ENCODE data around the gene CPNE7. TPM values are rescaled to one million over a fixed set of nuclear protein-coding genes. Genes with fewer than 3 reads are reported as not detected.
A peak's percentile ranks its signal among the peaks of the same experiment; 100 is the strongest.

Gene CPNE7
- total and polyA plus RNA-seq, 2 of the 8 experiments (the other 6 are each of a cell fraction or from before 2014, with no cell fraction given) = 10.0 to 23.7 TPM

- Histone ChIP-seq H3K56ac (replicated peaks; ENCODE audit: insufficient read length, low read depth, low read length) (no peak overlapping the region), H2AFZ (ENCODE audit: low read length) (no peak overlapping the region), H3K23ac (ENCODE audit: insufficient read length) (no peak overlapping the region), H3K14ac (ENCODE audit: insufficient read length) (no peak overlapping the region), H2BK5ac (ENCODE audit: low read depth, low read length) (no peak overlapping the region), H2BK20ac (ENCODE audit: low read length) (no peak overlapping the region), H2BK12ac (ENCODE audit: low read depth, low read length) (no peak overlapping the region), H3K9ac (replicated peaks in 1 of 4; ENCODE audit: extremely low read depth in 1 of 4, low read depth in 3 of 4, low read length in 3 of 4) (peak overlapping the region in 1 of 4 experiments; percentile 3; a peak in 2 of 7 replicates), H4K20me1 (replicated peaks in 1 of 2; ENCODE audit: control insufficient read depth in 1 of 2, insufficient read depth in 2 of 2, low read length in 2 of 2) (peaks cover 0 to 17% of the 10 kb centered on the region in 2 experiments), H3K79me2 (ENCODE audit: control insufficient read depth in 1 of 2, insufficient read depth in 2 of 2, low read length in 2 of 2) (no peaks in the 10 kb centered on the region), H2AK5ac (ENCODE audit: low read depth, low read length) (no peak overlapping the region), H4K5ac (ENCODE audit: insufficient read length, low read depth, low read length) (no peak overlapping the region), H2BK15ac (ENCODE audit: low read length) (no peak overlapping the region), H4K8ac (ENCODE audit: extremely low read depth, insufficient read depth, low read length) (no peak overlapping the region), H3K79me1 (ENCODE audit: low read depth, low read length) (no peaks in the 10 kb centered on the region; the same call in 1 of the 2 replicates), H3K4me3 (ENCODE audit: extremely low read depth in 1 of 4, insufficient read depth in 2 of 4, low read depth in 3 of 4, low read length in 4 of 4) (no peak overlapping the region), H3K27me3 (replicated peaks in 1 of 4; ENCODE audit: control insufficient read depth in 3 of 4, extremely low read depth in 1 of 4, insufficient read depth in 3 of 4, low read length in 3 of 4) (no peaks in the 10 kb centered on the region), H3K9me3 (ENCODE audit: insufficient read depth in 2 of 2, low read depth in 1 of 2, low read length in 1 of 2) (no peaks in the 10 kb centered on the region), H2BK120ac (replicated peaks; ENCODE audit: low read depth, low read length) (no peak overlapping the region), H3K4ac (replicated peaks; ENCODE audit: insufficient read length, low read depth, low read length) (no peak overlapping the region), H3K4me2 (ENCODE audit: insufficient read depth in 1 of 2, low read depth in 2 of 2, low read length in 2 of 2) (no peak overlapping the region), H4K91ac (replicated peaks; ENCODE audit: insufficient read length, low read length) (no peak overlapping the region), H3K23me2 (ENCODE audit: low read depth, low read length) (no peaks in the 10 kb centered on the region), H3K27ac (ENCODE audit: low read depth, low read length) (no peak overlapping the region), H3K4me1 (replicated peaks in 1 of 4; ENCODE audit: control insufficient read depth in 3 of 4, insufficient read depth in 4 of 4, low read length in 3 of 4) (no peaks in the 10 kb centered on the region), H3K18ac (ENCODE audit: extremely low read depth, low read length) (no peak overlapping the region), H3K36me3 (ENCODE audit: control insufficient read depth in 2 of 4, insufficient read depth in 4 of 4, low read length in 3 of 4) (peaks cover 9 to 46% (median 32%) of the 10 kb centered on the region in 4 experiments)
- whole genome bisulfite sequencing, 2 experiments (ENCODE audit: extremely low coverage in 1 of 2, insufficient coverage in 1 of 2, insufficient read length in 1 of 2, insufficient replicate concordance in 2 of 2, low coverage in 1 of 2, low lambda C conversion rate in 2 of 2, missing lambda C conversion rate in 1 of 2) = 97% methylated on average over 18 of the region's 18 CpGs; no CpG with 5 or more reads in 1 of the 2 experiments
- DNase-seq (ENCODE audit: low read depth in 1 of 2, low spot score in 2 of 2) (no peak), FAIRE-seq (no peak)
- TF ChIP-seq CHD2 (IDR thresholded peaks at IDR 0.05; ENCODE audit: low read length) (no peak), SP2 (IDR thresholded peaks at IDR 0.05; ENCODE audit: low read length) (no peak), GABPA (IDR thresholded peaks at IDR 0.05; ENCODE audit: borderline replicate concordance, insufficient read depth, low read length) (no peak), RNF2 (IDR thresholded peaks at IDR 0.05; ENCODE audit: borderline replicate concordance, low read depth, low read length, missing control alignments, poor library complexity, severe bottlenecking) (no peak), GTF2F1 (IDR thresholded peaks at IDR 0.05; ENCODE audit: borderline replicate concordance, low read depth, low read length) (no peak), BACH1 (IDR thresholded peaks at IDR 0.05; ENCODE audit: low read length) (no peak), KDM5A (IDR thresholded peaks at IDR 0.05; ENCODE audit: low read length) (no peak), RBBP5 (IDR thresholded peaks at IDR 0.05; ENCODE audit: borderline replicate concordance, low read depth, low read length) (no peak), SIX5 (IDR thresholded peaks at IDR 0.05; ENCODE audit: low read depth, low read length) (no peak), EGR1 (IDR thresholded peaks at IDR 0.05; ENCODE audit: borderline replicate concordance, low read depth, low read length) (no peak), CREB1 (IDR thresholded peaks at IDR 0.05) (no peak), POLR2A (IDR thresholded peaks at IDR 0.05; ENCODE audit: control extremely low read depth in 1 of 2, low read depth in 2 of 2, low read length in 2 of 2) (no peak), TCF12 (IDR thresholded peaks at IDR 0.05; ENCODE audit: low read depth, low read length) (no peak), CEBPB (IDR thresholded peaks at IDR 0.05; ENCODE audit: low read depth, low read length) (no peak), POLR2AphosphoS5 (IDR thresholded peaks at IDR 0.05; ENCODE audit: low read depth, low read length) (no peak), JUND (IDR thresholded peaks at IDR 0.05; ENCODE audit: low read length) (no peak)
- ChIA-PET CTCF (ENCODE audit: partially characterized antibody) (interaction anchor here (0.9 to 1.5 kb wide), 2 partner anchors 13 to 153 kb away, joined by 3 read pairs; no protein-coding TSS in a partner anchor), POLR2A (ENCODE audit: partially characterized antibody) (interaction anchor here (5.4 to 6.5 kb wide), 2 partner anchors 10 to 14 kb away, joined by 47 to 63 read pairs; no protein-coding TSS in a partner anchor)
These were observed 21.8 kb upstream of the CPNE7 start for GRCh38 chr16:89553733-89554132.

All from H1 (cell line).